Measurements from ENCODE around the gene CAMTA1.

Gene CAMTA1

DNA sequence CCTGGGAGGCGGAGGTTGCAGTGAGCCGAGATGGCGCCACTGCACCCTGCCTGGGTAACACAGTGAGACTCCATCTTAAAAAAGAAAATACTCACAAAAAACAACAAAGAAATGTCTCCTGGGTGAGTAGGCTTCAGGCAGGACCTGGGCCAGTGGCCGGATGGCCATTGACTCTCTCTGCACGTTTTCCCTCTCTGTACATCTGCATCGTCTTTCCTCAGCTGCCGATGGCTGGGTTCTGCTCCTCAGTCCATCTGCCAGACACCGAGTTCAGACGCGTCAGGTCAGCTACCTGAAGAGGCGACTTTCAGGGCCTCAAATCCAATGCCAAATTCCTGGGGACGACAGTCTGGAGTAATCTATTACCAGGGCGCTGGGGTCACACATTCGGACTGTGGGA lies 199.3 kb downstream of the CAMTA1 start:
- Histone ChIP-seq H3K27ac (ENCODE audit: low read depth, low read length) (no peak overlapping the region), H3K4me1 (ENCODE audit: control insufficient read depth in 5 of 5, insufficient read depth in 5 of 5, low read length in 5 of 5) (no peaks in the 10 kb centered on the region), H3K36me3 (ENCODE audit: control insufficient read depth in 5 of 5, insufficient read depth in 5 of 5, low read length in 5 of 5) (no peaks in the 10 kb centered on the region), H3K27me3 (ENCODE audit: control insufficient read depth in 5 of 5, insufficient read depth in 4 of 5, low read length in 5 of 5) (peaks cover 8 to 27% (median 10%) of the 10 kb centered on the region in 5 donors), H3K9ac (ENCODE audit: low read length in 5 of 5) (no peak overlapping the region), H3K4me3 (ENCODE audit: low read depth in 1 of 5, low read length in 5 of 5) (no peak overlapping the region), H3K9me3 (ENCODE audit: control insufficient read depth in 5 of 5, low read length in 5 of 5) (no peaks in the 10 kb centered on the region)

DNA sequence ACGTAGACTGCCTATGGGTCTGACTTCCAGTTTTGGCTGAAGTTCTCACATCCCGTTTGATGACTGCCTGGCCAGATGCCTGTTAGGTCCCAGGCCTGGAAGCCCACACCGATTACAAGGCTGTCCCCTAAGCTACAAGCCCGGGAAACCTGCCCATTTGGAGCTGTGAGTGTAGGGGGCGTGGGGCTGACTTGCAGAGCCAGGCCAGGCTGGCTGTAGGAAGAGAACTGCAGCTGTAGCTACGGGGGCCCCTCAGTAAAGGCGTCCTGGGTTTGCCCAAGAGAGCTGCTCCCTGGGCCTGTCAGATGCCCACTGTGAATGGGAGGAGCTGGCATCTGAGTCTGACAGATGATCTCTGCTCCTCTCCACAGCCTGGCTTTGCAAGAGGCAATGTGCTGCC lies 199.7 kb downstream of the CAMTA1 start:
- Histone ChIP-seq H3K9me3 (ENCODE audit: control insufficient read depth in 5 of 5, low read length in 5 of 5) (peaks cover 0 to 3% (median 0%) of the 10 kb centered on the region in 5 donors), H3K36me3 (ENCODE audit: control insufficient read depth in 5 of 5, insufficient read depth in 5 of 5, low read length in 5 of 5) (no peaks in the 10 kb centered on the region), H3K4me1 (ENCODE audit: control insufficient read depth in 5 of 5, insufficient read depth in 5 of 5, low read length in 5 of 5) (no peaks in the 10 kb centered on the region), H3K27ac (ENCODE audit: low read depth, low read length) (no peak overlapping the region), H3K9ac (ENCODE audit: low read length in 5 of 5) (no peak overlapping the region), H3K4me3 (ENCODE audit: low read depth in 1 of 5, low read length in 5 of 5) (no peak overlapping the region), H3K27me3 (ENCODE audit: control insufficient read depth in 5 of 5, insufficient read depth in 4 of 5, low read length in 5 of 5) (peaks cover 7 to 27% (median 10%) of the 10 kb centered on the region in 5 donors)

DNA sequence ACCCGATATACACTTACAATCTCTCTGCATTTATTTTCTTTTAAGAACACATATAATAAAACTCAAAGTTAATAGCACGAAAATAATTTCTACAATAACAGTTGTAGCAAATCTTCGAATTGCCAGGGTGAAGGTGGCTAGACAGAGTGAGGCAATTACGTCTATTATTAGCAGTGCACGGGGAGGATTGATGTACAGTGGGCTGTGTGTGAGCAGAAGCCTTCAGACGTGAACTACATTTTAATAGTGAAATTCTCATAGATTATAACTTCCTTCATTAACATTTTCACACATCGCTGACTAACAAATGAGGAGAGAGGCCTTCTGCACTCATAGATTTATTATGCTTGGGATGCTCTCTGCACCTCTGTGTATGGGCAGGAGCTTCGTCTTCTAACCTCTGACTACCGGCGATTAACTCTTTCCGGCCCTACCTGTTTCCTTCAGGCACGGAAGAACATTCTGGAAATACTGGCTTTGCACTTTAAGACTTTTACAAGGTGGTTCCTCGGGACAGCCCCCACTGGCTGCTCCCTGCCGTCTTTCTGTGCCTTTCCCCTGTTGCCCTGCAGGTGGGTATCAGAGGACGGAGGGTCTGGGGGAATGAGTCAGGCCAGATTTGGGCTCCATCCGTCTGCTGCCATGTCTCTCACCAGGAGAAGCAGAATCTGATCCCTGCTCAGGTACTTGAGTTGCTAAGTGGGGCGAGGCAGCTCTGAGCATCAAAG lies 200.5 kb downstream of the CAMTA1 start:
- Histone ChIP-seq H3K9ac (ENCODE audit: low read length in 5 of 5) (no peak overlapping the region), H3K9me3 (ENCODE audit: control insufficient read depth in 5 of 5, low read length in 5 of 5) (peaks cover 0 to 4% (median 0%) of the 10 kb centered on the region in 5 donors), H3K27me3 (ENCODE audit: control insufficient read depth in 5 of 5, insufficient read depth in 4 of 5, low read length in 5 of 5) (peaks cover 5 to 27% (median 10%) of the 10 kb centered on the region in 5 donors), H3K36me3 (ENCODE audit: control insufficient read depth in 5 of 5, insufficient read depth in 5 of 5, low read length in 5 of 5) (no peaks in the 10 kb centered on the region), H3K4me3 (ENCODE audit: low read depth in 1 of 5, low read length in 5 of 5) (no peak overlapping the region), H3K4me1 (ENCODE audit: control insufficient read depth in 5 of 5, insufficient read depth in 5 of 5, low read length in 5 of 5) (no peaks in the 10 kb centered on the region), H3K27ac (ENCODE audit: low read depth, low read length) (no peak overlapping the region)

DNA sequence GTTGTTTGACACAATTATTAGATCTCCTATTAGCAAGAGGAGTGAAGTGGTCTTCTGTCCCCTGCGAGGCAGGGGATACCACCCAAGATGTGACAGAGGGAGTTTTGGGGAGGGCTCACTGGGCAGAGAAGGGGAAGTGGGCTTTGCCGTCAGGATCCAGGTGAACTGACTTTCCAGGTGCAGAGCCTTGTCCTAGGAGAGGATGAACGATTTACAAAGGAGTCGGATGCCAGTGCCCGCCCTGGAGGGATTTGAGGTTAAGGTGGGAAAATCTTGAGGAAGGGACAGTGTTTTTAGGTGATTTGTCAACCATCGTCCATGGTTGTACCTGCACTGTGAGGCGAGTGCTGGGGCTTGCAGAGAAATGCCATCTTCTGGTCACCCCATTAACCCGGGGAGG lies 201.0 kb downstream of the CAMTA1 start:
- Histone ChIP-seq H3K9me3 (ENCODE audit: control insufficient read depth in 5 of 5, low read length in 5 of 5) (peaks cover 0 to 4% (median 0%) of the 10 kb centered on the region in 5 donors), H3K9ac (ENCODE audit: low read length in 5 of 5) (no peak overlapping the region), H3K27ac (ENCODE audit: low read depth, low read length) (no peak overlapping the region), H3K4me1 (ENCODE audit: control insufficient read depth in 5 of 5, insufficient read depth in 5 of 5, low read length in 5 of 5) (no peaks in the 10 kb centered on the region), H3K27me3 (ENCODE audit: control insufficient read depth in 5 of 5, insufficient read depth in 4 of 5, low read length in 5 of 5) (peaks cover 5 to 27% (median 10%) of the 10 kb centered on the region in 5 donors), H3K4me3 (ENCODE audit: low read depth in 1 of 5, low read length in 5 of 5) (no peak overlapping the region), H3K36me3 (ENCODE audit: control insufficient read depth in 5 of 5, insufficient read depth in 5 of 5, low read length in 5 of 5) (no peaks in the 10 kb centered on the region)

DNA sequence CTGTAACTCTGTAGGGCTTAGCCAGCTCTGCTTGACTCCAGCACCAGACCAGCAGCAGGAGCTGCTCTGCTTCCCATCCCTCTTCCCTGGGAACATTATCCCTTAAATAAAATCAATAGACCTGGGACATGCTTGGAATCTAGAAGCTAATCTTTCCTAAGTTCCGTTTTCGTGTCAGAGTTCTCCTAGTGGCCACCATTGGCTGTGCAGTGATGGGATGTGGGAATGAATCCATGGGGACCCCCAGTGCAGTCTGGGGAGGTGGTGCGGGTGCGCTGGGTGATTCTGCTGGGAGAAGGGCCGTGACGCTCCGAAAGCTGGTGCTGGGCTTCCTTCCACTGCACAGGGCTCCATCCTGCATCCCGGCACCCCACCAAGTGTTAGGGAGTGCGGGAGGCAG lies 202.7 kb downstream of the CAMTA1 start:
- Histone ChIP-seq H3K9ac (ENCODE audit: low read length in 5 of 5) (no peak overlapping the region), H3K27ac (ENCODE audit: low read depth, low read length) (no peak overlapping the region), H3K36me3 (ENCODE audit: control insufficient read depth in 5 of 5, insufficient read depth in 5 of 5, low read length in 5 of 5) (no peaks in the 10 kb centered on the region), H3K27me3 (ENCODE audit: control insufficient read depth in 5 of 5, insufficient read depth in 4 of 5, low read length in 5 of 5) (peaks cover 5 to 27% (median 10%) of the 10 kb centered on the region in 5 donors), H3K4me3 (ENCODE audit: low read depth in 1 of 5, low read length in 5 of 5) (no peak overlapping the region), H3K9me3 (ENCODE audit: control insufficient read depth in 5 of 5, low read length in 5 of 5) (peaks cover 0 to 9% (median 6%) of the 10 kb centered on the region in 5 donors), H3K4me1 (ENCODE audit: control insufficient read depth in 5 of 5, insufficient read depth in 5 of 5, low read length in 5 of 5) (no peaks in the 10 kb centered on the region)

DNA sequence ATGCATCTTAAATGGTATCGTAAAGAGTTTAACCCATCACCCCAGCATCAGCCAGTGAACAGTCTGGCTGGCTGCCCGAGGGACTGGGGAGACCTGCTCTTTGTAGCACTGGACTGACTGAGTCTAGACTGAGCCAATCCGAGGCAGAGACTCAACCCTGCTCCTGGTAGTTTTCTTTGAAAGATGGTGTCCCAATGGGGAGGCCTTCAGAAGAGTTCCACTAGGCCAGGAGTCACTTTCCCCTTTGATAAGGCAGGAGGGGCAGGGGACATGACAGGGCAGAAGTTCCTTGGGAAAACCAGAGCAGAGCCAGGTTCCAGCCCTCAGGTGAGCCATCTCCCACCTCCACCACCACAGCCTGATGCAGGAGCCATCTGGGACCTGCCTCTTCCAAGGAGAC lies 203.5 kb downstream of the CAMTA1 start:
- Histone ChIP-seq H3K27me3 (ENCODE audit: control insufficient read depth in 5 of 5, insufficient read depth in 4 of 5, low read length in 5 of 5) (peaks cover 5 to 27% (median 10%) of the 10 kb centered on the region in 5 donors), H3K4me3 (ENCODE audit: low read depth in 1 of 5, low read length in 5 of 5) (no peak overlapping the region), H3K9me3 (ENCODE audit: control insufficient read depth in 5 of 5, low read length in 5 of 5) (peaks cover 0 to 15% (median 12%) of the 10 kb centered on the region in 5 donors), H3K4me1 (ENCODE audit: control insufficient read depth in 5 of 5, insufficient read depth in 5 of 5, low read length in 5 of 5) (no peaks in the 10 kb centered on the region), H3K36me3 (ENCODE audit: control insufficient read depth in 5 of 5, insufficient read depth in 5 of 5, low read length in 5 of 5) (no peaks in the 10 kb centered on the region), H3K9ac (ENCODE audit: low read length in 5 of 5) (no peak overlapping the region), H3K27ac (ENCODE audit: low read depth, low read length) (no peak overlapping the region)

DNA sequence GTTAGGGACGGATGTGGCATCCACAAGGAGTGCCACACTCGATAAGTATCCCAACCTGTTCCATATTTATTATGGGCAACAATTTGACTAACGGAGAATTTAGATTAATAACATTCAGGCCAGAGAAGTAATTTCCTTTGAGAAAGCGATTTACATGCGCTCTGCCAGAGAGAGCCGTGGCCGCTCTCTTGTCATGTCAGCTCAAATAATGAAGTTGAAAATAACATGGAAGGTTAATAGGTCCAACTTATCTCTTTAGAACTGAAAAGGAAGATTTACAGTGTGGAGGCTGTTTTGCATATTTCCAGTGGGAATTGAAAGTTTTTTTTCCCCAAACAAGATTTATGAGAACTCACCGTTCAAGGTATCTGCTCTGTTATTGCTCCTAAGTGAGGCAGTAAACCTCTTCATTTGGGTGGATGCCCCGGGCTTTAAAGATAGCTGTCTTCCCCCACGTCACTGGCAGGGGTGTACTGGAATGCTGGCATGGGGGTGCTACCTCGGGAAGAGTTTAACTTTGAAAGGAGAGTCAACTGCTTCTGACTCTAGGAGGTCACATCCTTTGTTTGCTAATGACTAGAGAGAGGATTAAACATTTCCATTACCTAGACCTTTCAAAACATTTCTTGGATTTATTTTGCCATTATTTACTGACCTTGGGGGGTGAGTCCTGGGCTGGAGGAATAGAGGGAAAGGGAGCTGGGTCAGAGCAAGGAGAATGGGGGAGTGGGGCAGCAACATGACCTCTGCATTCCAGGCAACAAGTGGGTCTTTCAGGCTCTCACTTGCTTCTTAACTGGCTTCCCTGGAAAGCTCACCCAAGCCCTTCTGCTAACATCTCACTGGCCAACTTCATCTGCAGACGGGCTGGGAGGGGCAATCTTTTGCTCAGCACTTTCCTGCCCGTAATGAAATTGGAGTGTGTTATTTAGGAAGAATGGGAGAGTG lies 204.2 kb downstream of the CAMTA1 start:
- Histone ChIP-seq H3K27me3 (ENCODE audit: control insufficient read depth in 5 of 5, insufficient read depth in 4 of 5, low read length in 5 of 5) (peaks cover 5 to 24% (median 10%) of the 10 kb centered on the region in 5 donors), H3K4me3 (ENCODE audit: low read depth in 1 of 5, low read length in 5 of 5) (no peak overlapping the region), H3K9me3 (ENCODE audit: control insufficient read depth in 5 of 5, low read length in 5 of 5) (peaks cover 0 to 17% (median 15%) of the 10 kb centered on the region in 5 donors), H3K9ac (ENCODE audit: low read length in 5 of 5) (no peak overlapping the region), H3K4me1 (ENCODE audit: control insufficient read depth in 5 of 5, insufficient read depth in 5 of 5, low read length in 5 of 5) (no peaks in the 10 kb centered on the region), H3K27ac (ENCODE audit: low read depth, low read length) (no peak overlapping the region), H3K36me3 (ENCODE audit: control insufficient read depth in 5 of 5, insufficient read depth in 5 of 5, low read length in 5 of 5) (no peaks in the 10 kb centered on the region)

DNA sequence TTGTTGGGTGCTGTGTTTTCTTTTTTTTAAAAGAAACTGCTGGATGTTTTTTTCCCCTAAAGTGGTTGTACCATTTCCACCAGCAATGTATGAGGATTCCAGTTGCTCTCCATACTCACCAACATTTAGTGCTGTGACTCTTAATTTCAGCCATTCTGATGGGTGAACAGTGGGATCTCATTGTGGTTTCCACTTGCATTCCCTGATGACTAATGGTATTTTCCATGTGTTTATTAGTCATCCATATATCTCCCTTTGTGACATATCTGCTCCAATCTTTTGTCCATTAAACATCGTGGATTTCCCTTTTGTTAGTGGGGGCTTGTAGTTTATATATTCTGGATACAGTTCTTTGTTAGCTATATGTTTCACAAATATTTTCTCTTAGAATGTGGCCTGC lies 206.0 kb downstream of the CAMTA1 start:
- Histone ChIP-seq H3K27me3 (ENCODE audit: control insufficient read depth in 5 of 5, insufficient read depth in 4 of 5, low read length in 5 of 5) (peaks cover 0 to 15% (median 9%) of the 10 kb centered on the region in 5 donors), H3K9ac (ENCODE audit: low read length in 5 of 5) (no peak overlapping the region), H3K27ac (ENCODE audit: low read depth, low read length) (no peak overlapping the region), H3K36me3 (ENCODE audit: control insufficient read depth in 5 of 5, insufficient read depth in 5 of 5, low read length in 5 of 5) (no peaks in the 10 kb centered on the region), H3K4me1 (ENCODE audit: control insufficient read depth in 5 of 5, insufficient read depth in 5 of 5, low read length in 5 of 5) (no peaks in the 10 kb centered on the region), H3K4me3 (ENCODE audit: low read depth in 1 of 5, low read length in 5 of 5) (no peak overlapping the region), H3K9me3 (ENCODE audit: control insufficient read depth in 5 of 5, low read length in 5 of 5) (peaks cover 0 to 19% (median 17%) of the 10 kb centered on the region in 5 donors)

DNA sequence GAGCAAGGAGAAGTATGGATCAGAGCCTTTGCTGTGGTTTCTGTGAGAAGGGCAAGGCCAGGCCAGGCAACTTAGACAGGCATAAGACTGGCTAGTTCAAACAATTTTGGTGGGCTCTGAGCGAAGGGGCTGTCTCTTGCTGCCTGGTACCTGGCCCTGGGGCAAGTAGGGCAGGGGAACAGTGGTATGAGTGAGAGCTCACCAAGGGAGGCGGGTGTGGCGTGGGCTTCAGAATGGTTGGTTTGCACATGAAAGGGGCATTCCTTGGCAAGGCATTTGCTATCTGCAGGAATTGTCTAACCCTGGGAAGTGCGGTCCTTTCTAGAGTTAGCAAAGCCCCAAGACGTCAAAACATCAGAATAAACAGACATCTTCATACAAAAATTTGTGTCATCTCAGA lies 210.5 kb downstream of the CAMTA1 start:
- peaks cover 0 to 19% (median 13%) of the 10 kb centered on the region in 5 donors for H3K9me3 ChIP-seq (ENCODE audit: control insufficient read depth in 5 of 5, low read length in 5 of 5)
- H3K36me3 ChIP-seq (ENCODE audit: control insufficient read depth in 5 of 5, insufficient read depth in 5 of 5, low read length in 5 of 5), result no peaks in the 10 kb centered on the region
- H3K4me3 ChIP-seq (ENCODE audit: low read depth in 1 of 5, low read length in 5 of 5), result no peak overlapping the region
- no peaks in the 10 kb centered on the region for H3K4me1 ChIP-seq (ENCODE audit: control insufficient read depth in 5 of 5, insufficient read depth in 5 of 5, low read length in 5 of 5)
- H3K9ac ChIP-seq (ENCODE audit: low read length in 5 of 5), result no peak overlapping the region
- H3K27me3 ChIP-seq (ENCODE audit: control insufficient read depth in 5 of 5, insufficient read depth in 4 of 5, low read length in 5 of 5), result peaks cover 0 to 6% (median 0%) of the 10 kb centered on the region in 5 donors
- no peak overlapping the region for H3K27ac ChIP-seq (ENCODE audit: low read depth, low read length)

DNA sequence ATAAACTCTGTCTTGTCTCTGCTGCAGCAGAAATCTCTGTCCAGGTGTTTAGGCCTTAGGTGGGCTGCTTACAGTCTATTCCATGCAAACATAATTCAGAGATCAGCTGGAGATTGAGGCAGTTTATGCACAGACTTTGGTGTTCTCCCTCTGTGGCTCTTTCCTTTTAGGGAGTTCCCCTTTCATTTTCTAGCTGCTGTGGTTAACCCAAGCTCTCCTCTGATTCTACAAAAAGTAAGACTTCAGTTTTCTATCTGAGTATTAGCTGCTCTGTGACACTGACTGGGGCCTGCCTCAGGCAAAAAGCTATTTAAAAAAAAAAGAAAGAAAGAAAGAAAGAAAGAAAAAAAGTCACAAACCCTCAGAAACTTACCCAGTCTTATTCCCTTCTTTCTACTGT lies 211.1 kb downstream of the CAMTA1 start:
- Histone ChIP-seq H3K4me1 (ENCODE audit: control insufficient read depth in 5 of 5, insufficient read depth in 5 of 5, low read length in 5 of 5) (no peaks in the 10 kb centered on the region), H3K9me3 (ENCODE audit: control insufficient read depth in 5 of 5, low read length in 5 of 5) (peaks cover 0 to 19% (median 13%) of the 10 kb centered on the region in 5 donors), H3K4me3 (ENCODE audit: low read depth in 1 of 5, low read length in 5 of 5) (no peak overlapping the region), H3K36me3 (ENCODE audit: control insufficient read depth in 5 of 5, insufficient read depth in 5 of 5, low read length in 5 of 5) (no peaks in the 10 kb centered on the region), H3K9ac (ENCODE audit: low read length in 5 of 5) (no peak overlapping the region), H3K27ac (ENCODE audit: low read depth, low read length) (no peak overlapping the region), H3K27me3 (ENCODE audit: control insufficient read depth in 5 of 5, insufficient read depth in 4 of 5, low read length in 5 of 5) (peaks cover 0 to 6% (median 0%) of the 10 kb centered on the region in 5 donors)

All from subcutaneous abdominal adipose tissue (tissue), 5 donors.